ENCODE data around the gene MAD1L1.

DNA sequence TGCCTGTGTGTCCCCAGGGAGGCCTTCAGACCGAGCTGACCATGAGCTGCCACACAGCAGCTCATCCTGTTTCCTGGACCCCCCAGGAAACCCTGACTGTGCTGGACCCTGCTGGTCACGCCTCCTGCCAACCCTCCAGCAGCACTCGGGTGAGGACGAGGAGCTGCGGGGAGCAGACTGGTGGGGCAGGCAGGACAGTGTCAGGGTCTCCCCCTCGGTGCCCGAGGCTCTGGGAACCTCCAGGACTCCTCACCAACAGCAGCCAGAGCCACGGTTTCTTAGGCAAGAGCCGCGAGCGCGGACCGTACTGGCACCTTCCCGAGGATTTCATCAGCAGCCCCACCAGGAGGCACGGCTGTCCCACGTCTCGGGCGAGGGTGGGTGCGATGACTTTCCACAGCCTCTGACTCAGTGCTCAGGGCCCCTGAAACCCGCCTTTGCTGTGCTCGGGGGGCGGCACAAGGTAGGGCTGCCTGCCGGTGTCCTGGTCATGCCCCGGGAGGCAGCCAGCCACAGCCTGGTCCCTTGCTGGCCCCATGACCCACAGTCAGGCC is 375.8 kb downstream of the MAD1L1 start:
- TF ChIP-seq, protein P1, sequence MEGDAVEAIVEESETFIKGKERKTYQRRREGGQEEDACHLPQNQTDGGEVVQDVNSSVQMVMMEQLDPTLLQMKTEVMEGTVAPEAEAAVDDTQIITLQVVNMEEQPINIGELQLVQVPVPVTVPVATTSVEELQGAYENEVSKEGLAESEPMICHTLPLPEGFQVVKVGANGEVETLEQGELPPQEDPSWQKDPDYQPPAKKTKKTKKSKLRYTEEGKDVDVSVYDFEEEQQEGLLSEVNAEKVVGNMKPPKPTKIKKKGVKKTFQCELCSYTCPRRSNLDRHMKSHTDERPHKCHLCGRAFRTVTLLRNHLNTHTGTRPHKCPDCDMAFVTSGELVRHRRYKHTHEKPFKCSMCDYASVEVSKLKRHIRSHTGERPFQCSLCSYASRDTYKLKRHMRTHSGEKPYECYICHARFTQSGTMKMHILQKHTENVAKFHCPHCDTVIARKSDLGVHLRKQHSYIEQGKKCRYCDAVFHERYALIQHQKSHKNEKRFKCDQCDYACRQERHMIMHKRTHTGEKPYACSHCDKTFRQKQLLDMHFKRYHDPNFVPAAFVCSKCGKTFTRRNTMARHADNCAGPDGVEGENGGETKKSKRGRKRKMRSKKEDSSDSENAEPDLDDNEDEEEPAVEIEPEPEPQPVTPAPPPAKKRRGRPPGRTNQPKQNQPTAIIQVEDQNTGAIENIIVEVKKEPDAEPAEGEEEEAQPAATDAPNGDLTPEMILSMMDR (IDR thresholded peaks at IDR 0.05; ENCODE audit: control extremely low read depth in 1 of 3, insufficient read depth in 1 of 3, low read depth in 1 of 3, low read length in 3 of 3): no peak
- TF ChIP-seq HDAC2 (IDR thresholded peaks at IDR 0.05; ENCODE audit: borderline replicate concordance in 1 of 2, low read depth in 2 of 2, low read length in 2 of 2) (no peak), TAF1 (IDR thresholded peaks at IDR 0.05; ENCODE audit: low read depth, low read length) (no peak)
